ENCODE measurements around the gene KLHL41.
"Not testable (repeated sequence)": the region's sequence is repeated elsewhere in the genome, so short reads cannot be mapped to it uniquely, and the experiment has no call there.

The KLHL41 gene

GRCh38 chr2:169513926-169514325 lies 4.4 kb downstream of the KLHL41 start:
- no peak for TF ChIP-seq CTCF (IDR thresholded peaks at IDR 0.05; ENCODE audit: borderline replicate concordance, insufficient read depth, low read depth, low read length)
- no peak overlapping the region for H3K4me3 ChIP-seq (ENCODE audit: low read depth, low read length)

GRCh38 chr2:169514758-169515157 lies 5.3 kb downstream of the KLHL41 start:
- not testable (repeated sequence) for H3K4me3 ChIP-seq (ENCODE audit: low read depth, low read length)

GRCh38 chr2:169516488-169516995 lies 7.0 kb downstream of the KLHL41 start:
- H3K4me3 ChIP-seq (ENCODE audit: low read depth, low read length), result not testable (repeated sequence)

- no peak for TF ChIP-seq CTCF (IDR thresholded peaks at IDR 0.05; ENCODE audit: borderline replicate concordance, insufficient read depth, low read depth, low read length)
- H3K4me3 ChIP-seq (ENCODE audit: low read depth, low read length), result no peak overlapping the region
Observed at GRCh38 chr2:169520896-169521295, 11.4 kb downstream of the KLHL41 start.

- no peak for TF ChIP-seq CTCF (IDR thresholded peaks at IDR 0.05; ENCODE audit: borderline replicate concordance, insufficient read depth, low read depth, low read length)
- H3K4me3 ChIP-seq (ENCODE audit: low read depth, low read length), result no peak overlapping the region
Observed at GRCh38 chr2:169523681-169524080, 14.2 kb downstream of the KLHL41 start.

- no peak for TF ChIP-seq CTCF (IDR thresholded peaks at IDR 0.05; ENCODE audit: borderline replicate concordance, insufficient read depth, low read depth, low read length)
- no peak overlapping the region for H3K4me3 ChIP-seq (ENCODE audit: low read depth, low read length)
Observed at GRCh38 chr2:169525434-169525833, 15.9 kb downstream of the KLHL41 start.

GRCh38 chr2:169526451-169526850 lies 16.9 kb downstream of the KLHL41 start:
- H3K4me3 ChIP-seq (ENCODE audit: low read depth, low read length), result no peak overlapping the region
- TF ChIP-seq CTCF (IDR thresholded peaks at IDR 0.05; ENCODE audit: borderline replicate concordance, insufficient read depth, low read depth, low read length), result no peak

- peak; percentile 83 for TF ChIP-seq CTCF (IDR thresholded peaks at IDR 0.05; ENCODE audit: borderline replicate concordance, insufficient read depth, low read depth, low read length)
- H3K4me3 ChIP-seq (ENCODE audit: low read depth, low read length), result no peak overlapping the region
Observed at GRCh38 chr2:169528271-169528701, 18.8 kb downstream of the KLHL41 start.

GRCh38 chr2:169539460-169539859 lies 30.0 kb downstream of the KLHL41 start:
- not testable (repeated sequence) for H3K4me3 ChIP-seq (ENCODE audit: low read depth, low read length)
